Pons (tissue), 1 donor: ENCODE measurements around the gene SUN1.

Experiments
- DNase-seq: peaks from one replicate; pipeline ENCODE4 v3.0.0-alpha.2; 2016; ENCODE audit warnings: low spot score

Gene SUN1

GRCh38 chr7:805261-805660 lies 27.0 kb upstream of the SUN1 start:
- no peak for DNase-seq

- no peak for DNase-seq
Observed at GRCh38 chr7:815284-816216, 16.7 kb upstream of the SUN1 start.

- peak; percentile 96 for DNase-seq
Observed at GRCh38 chr7:816300-816750, 16.0 kb upstream of the SUN1 start.

- no peak for DNase-seq
Observed at GRCh38 chr7:816751-817671, 15.3 kb upstream of the SUN1 start.

GRCh38 chr7:818031-818699 lies 14.1 kb upstream of the SUN1 start:
- DNase-seq = no peak

GRCh38 chr7:820341-820740 lies 11.9 kb upstream of the SUN1 start:
- DNase-seq = no peak

- DNase-seq = no peak
Observed at GRCh38 chr7:821688-822087, 10.6 kb upstream of the SUN1 start.

- no peak for DNase-seq
Observed at GRCh38 chr7:822692-823276, 9.5 kb upstream of the SUN1 start.

- DNase-seq = no peak
Observed at GRCh38 chr7:823649-824048, 8.6 kb upstream of the SUN1 start.

- no peak for DNase-seq
Observed at GRCh38 chr7:824081-824480, 8.2 kb upstream of the SUN1 start.

GRCh38 chr7:824664-825063 lies 7.6 kb upstream of the SUN1 start:
- DNase-seq = no peak

- no peak for DNase-seq
Observed at GRCh38 chr7:825386-825785, 6.9 kb upstream of the SUN1 start.

- DNase-seq = no peak
Observed at GRCh38 chr7:826230-826917, 5.9 kb upstream of the SUN1 start.

- no peak for DNase-seq
Observed at GRCh38 chr7:828793-829561, 3.3 kb upstream of the SUN1 start.

- no peak for DNase-seq
Observed at GRCh38 chr7:830069-830468, 2.2 kb upstream of the SUN1 start.

- no peak for DNase-seq
Observed at GRCh38 chr7:831596-832166, 595 bp upstream of the SUN1 start.

- DNase-seq = no peak
Observed at GRCh38 chr7:832968-833424, 720 bp downstream of the SUN1 start.

- no peak for DNase-seq
Observed at GRCh38 chr7:833601-834258, 1.5 kb downstream of the SUN1 start.

GRCh38 chr7:834277-834676 lies 2.0 kb downstream of the SUN1 start:
- no peak for DNase-seq
